Neural crest cell (in vitro differentiated cells): ENCODE results near the gene MSRB2. TPM values are rescaled to one million over a fixed set of nuclear protein-coding genes. Genes with fewer than 3 reads are reported as not detected.
A peak's percentile ranks its signal among the peaks of the same experiment; 100 is the strongest.

Experiments used
- DNase-seq: peaks from one replicate; pipeline ENCODE4 v3.0.0; 2021; ENCODE audit warnings: low read depth, mixed read lengths, low spot score
- H3K27ac Mint-ChIP-seq: one replicate; pipeline ENCODE4 v1.8.0; 2021; ENCODE audit warnings: mild to moderate bottlenecking, mixed read lengths; ENCODE audit not compliant: unreplicated experiment
- H3K27me3 Mint-ChIP-seq: 2 replicates; pipeline ENCODE4 v1.8.0; 2021; ENCODE audit warnings: low read depth, mild to moderate bottlenecking, mixed read lengths
- H3K36me3 Mint-ChIP-seq: 2 replicates; pipeline ENCODE4 v1.8.0; 2021; ENCODE audit warnings: low read depth, mild to moderate bottlenecking, mixed read lengths
- H3K4me1 Mint-ChIP-seq: 2 replicates; pipeline ENCODE4 v1.8.0; 2021; ENCODE audit warnings: mixed read lengths
- H3K4me3 Mint-ChIP-seq: one replicate; pipeline ENCODE4 v1.8.0; 2021; ENCODE audit warnings: mild to moderate bottlenecking, mixed read lengths
- H3K9me3 Mint-ChIP-seq: 2 replicates; pipeline ENCODE4 v1.8.0; 2021; ENCODE audit warnings: mixed read lengths
- CTCF ChIP-seq: fragments of 200-600 bp; sonication (generic); conservative IDR thresholded peaks from 2 replicates; pipeline ENCODE4 v1.5.0; 2021; ENCODE audit warnings: antibody characterized with exemption, mild to moderate bottlenecking
- long read RNA-seq: library from polyadenylated mRNA; unstranded; transcript quantifications from one replicate; pipeline ENCODE4 v2.0.0, GENCODE V29; 2020
- total RNA-seq: library from RNA; stranded (reverse); gene quantifications from 2 replicates; pipeline ENCODE4 v1.2.1, GENCODE V29; 2021

Gene MSRB2
- total RNA-seq = 24.6 and 28.9 TPM in 2 replicates
- long read RNA-seq, partial matches to known transcripts = 0 of 1 reads
- long read RNA-seq, other reads (novel, unspliced or antisense) = 1 of 1 reads

DNA sequence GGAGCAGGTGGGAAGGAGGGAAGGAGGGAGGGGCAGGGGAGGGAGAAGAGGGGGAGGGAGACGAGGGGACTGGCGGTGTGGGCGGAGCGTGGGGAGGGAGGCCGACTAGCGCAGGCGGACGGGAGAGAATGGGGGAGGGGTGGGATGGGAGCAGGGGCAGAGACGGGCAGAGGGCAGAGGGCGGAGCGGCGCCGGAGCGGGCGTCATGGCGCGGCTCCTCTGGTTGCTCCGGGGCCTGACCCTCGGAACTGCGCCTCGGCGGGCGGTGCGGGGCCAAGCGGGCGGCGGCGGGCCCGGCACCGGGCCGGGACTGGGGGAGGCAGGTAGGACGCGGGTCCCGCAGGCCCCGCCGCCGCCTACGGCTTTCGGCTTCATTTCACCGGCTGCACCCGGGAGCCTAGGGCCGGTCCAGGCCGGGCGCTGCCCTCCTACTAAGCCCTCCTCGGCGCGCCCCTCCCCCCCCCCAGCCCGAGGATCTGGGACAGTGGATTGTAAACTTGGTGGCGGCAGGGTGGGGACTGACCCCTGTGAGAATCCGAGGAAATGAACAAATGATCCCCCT, at the start of gene MSRB2:
Gene MSRB2, plus strand, starts transcription at position 176 of the 562 bp plus-strand sequence. Its CDS starts 30 bp downstream, at position 206.
- Mint-ChIP-seq H3K36me3 (peaks cover 6% of the 10 kb centered on the region), H3K27ac (peak within 1 kb of the TSS; percentile 94), H3K9me3 (peaks cover 13% of the 10 kb centered on the region), H3K4me1 (peaks cover 48% of the 10 kb centered on the region), H3K4me3 (peak within 1 kb of the TSS; percentile 94), H3K27me3 (no peaks in the 10 kb centered on the region)
- peak; percentile 73 for DNase-seq
- no peak for TF ChIP-seq CTCF

GRCh38 chr10:23046027-23046426, 49.4 kb upstream of the MSRB2 start:
- Mint-ChIP-seq H3K4me1 (peaks cover under 1% of the 10 kb centered on the region), H3K4me3 (no peak overlapping the region), H3K27me3 (no peaks in the 10 kb centered on the region), H3K27ac (no peak overlapping the region), H3K9me3 (no peaks in the 10 kb centered on the region), H3K36me3 (no peaks in the 10 kb centered on the region)
- no peak for TF ChIP-seq CTCF
- no peak for DNase-seq

DNA sequence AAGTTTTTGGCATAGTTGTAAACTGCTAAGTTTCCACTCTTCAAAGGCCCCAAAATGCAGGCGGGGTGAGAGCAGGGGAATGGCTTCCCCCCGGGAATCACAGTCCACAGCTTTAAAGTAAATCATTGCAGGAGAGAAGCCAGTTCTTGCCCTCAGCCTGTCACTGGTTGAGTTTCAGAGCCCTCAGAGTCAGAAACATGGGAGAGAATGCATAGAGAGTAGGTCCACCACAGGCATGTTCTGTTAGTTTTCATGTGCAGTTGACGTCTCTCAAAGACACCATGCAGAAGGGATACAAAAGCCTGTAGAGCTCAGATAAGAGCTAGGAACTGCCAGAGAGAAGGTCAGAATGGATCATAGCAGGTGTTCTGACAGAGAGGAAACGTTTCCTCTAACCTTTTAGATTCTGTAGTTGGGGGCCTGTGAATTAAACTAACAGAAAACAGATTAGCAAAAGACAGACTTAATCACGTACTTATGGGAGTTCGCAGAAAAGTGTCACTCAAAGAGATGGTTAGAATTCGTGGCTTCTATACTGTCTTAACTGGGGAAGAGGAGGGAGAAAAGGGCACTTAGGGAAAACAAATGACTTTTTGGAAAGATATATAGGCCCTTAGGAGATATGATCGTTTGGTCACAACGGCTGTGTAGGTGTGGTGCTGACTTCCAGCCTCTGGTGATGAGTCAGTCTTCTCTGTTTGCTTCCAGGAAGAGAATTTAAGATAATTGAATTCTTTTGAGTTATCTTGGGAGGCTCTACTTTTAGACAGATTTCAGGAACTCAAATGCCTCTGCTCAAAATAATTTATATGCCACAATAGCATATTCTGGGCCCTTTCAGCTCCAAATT, 48.0 kb upstream of the MSRB2 start:
- no peak overlapping the region for H3K4me3 Mint-ChIP-seq
- no peak for DNase-seq
- no peak for TF ChIP-seq CTCF
- H3K27ac Mint-ChIP-seq = no peak overlapping the region
- peaks cover 10% of the 10 kb centered on the region for H3K4me1 Mint-ChIP-seq
- no peaks in the 10 kb centered on the region for H3K36me3 Mint-ChIP-seq
- H3K27me3 Mint-ChIP-seq = no peaks in the 10 kb centered on the region
- no peaks in the 10 kb centered on the region for H3K9me3 Mint-ChIP-seq

- no peak for DNase-seq
- Mint-ChIP-seq H3K36me3 (no peaks in the 10 kb centered on the region), H3K4me1 (peaks cover 17% of the 10 kb centered on the region), H3K4me3 (no peak overlapping the region), H3K9me3 (no peaks in the 10 kb centered on the region), H3K27me3 (no peaks in the 10 kb centered on the region), H3K27ac (no peak overlapping the region)
- TF ChIP-seq CTCF = no peak
These were observed 47.2 kb upstream of the MSRB2 start for GRCh38 chr10:23048191-23048590.

DNA sequence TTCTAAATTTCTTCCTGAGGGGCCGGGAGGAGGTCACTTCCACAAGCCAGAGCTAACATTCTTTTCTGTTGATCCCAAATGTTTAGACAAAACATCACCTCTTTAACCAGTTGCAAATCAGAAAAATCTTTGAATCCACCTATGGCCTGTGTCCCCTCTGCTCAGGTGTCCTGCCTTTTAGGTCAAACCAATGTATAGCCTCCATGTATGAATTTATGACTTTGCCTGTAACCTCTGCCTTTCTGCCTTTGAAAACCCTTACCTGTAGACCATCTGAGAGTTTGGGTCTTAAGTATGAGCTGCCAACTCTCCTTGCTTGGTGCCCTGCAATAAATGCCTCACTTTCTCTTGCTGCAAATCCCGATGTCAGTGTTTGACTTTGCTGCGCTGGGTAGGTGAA, 44.1 kb upstream of the MSRB2 start:
- no peaks in the 10 kb centered on the region for H3K36me3 Mint-ChIP-seq
- no peak for DNase-seq
- H3K4me1 Mint-ChIP-seq = peaks cover 39% of the 10 kb centered on the region
- no peak for TF ChIP-seq CTCF
- H3K9me3 Mint-ChIP-seq = no peaks in the 10 kb centered on the region
- H3K27ac Mint-ChIP-seq = no peak overlapping the region
- no peaks in the 10 kb centered on the region for H3K27me3 Mint-ChIP-seq
- H3K4me3 Mint-ChIP-seq = no peak overlapping the region
